HG03097 (cell line): ENCODE results near the gene CP.

ENCODE experiments used
- ATAC-seq: cut with Tn5 transposase; IDR thresholded peaks from one replicate; pipeline ENCODE4 v1.9.1; 2021; ENCODE audit not compliant: unreplicated experiment, low FRiP score

CP gene

DNA sequence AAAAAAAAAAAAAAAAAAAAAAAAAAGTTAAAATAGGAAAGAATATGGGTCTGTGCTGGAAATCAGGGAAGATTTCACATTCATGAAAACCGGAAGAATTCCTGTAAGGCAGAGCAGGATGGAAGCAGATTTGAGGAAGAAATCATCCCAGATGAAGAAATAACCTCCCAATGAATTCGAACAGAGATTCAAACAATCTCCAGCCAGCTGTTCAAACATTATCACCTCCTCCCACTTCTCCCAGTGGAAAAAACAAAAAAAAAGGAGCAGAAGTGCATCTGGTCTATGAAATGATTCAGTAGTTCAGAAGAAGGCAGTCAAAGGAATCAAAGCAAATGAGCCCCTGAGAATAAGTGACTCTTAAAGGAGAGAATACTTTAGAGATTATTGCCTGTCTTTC lies 33.1 kb downstream of the CP start:
- ATAC-seq = no peak

DNA sequence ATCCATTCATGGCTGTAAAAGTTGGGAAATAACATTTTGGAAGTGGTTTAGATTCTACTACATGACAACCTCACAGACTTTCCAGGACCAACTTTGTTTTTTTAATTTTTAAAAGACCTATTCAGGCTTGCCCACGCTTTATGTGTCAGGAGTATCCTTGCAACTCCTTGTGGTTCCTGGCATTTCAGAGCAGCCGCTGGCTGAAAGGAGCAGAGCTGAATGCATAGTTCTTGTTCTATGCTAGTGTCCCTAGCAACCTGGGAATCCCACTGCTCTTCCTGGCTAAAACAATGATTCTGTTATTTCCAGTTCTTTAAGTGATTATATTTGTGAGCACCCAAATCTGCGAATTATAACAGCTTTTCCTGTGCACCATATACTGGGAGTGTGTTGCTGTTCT lies 34.9 kb downstream of the CP start:
- no peak for ATAC-seq

DNA sequence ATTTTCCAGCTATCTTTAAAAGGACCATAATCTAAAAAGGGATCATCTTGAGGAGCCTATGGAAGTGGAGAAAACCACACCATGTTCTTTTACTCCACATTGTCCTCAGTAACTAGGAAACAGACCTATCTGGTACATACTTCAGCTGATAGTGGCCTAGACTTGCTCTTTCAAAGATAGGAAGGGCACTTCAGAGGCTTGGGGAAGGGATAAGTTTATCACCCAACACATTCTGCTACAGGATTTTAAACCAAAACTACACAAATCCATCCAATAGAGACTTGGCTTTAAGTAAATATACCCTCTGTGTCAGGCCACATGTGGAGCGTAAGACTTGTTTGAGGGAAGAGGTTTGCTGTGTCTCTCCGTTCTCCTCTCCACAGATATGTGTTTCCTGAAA lies 35.4 kb downstream of the CP start:
- ATAC-seq = no peak

DNA sequence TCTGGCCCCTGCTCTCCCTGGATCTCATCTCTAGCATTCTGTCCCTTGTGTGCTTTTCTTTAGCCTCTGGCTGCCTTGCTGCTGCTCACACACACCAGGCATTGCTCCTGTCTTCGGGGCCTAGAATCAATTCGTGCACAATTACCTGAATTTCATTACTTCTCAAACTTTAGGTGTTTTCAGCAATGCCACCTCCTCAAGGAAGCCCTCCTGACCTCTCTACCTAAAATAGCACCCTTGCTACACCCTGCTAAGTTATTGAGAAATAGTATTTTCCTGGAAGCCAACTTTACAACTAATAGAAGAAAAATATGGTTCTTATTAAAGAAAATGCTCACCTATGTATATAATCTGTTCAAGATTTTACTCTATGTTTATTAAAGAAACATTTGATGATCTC lies 40.4 kb downstream of the CP start:
- no peak for ATAC-seq

DNA sequence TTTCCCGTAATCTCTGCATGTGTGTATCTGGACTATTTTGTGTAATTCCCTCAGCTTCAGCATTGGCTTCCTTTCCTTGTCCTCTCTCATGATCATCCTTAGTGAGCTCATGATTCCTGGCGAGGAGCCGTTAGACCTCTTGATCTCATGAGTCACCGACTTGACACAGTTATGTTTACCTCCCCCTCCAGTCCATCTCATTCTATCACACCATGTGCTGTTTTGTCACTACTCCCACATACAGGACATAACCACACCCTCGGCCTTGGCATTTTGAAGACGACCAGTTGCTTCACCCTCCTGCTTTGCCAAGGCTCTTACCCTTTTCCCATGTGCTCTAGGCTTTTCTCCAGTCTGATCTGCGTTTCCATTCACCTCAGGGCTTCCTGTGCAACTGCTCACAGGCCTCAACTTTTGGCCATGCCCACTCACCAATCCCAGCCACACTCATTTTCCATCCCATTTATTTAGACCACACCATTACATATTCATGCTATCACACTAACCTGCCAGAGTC lies 41.5 kb downstream of the CP start:
- no peak for ATAC-seq

DNA sequence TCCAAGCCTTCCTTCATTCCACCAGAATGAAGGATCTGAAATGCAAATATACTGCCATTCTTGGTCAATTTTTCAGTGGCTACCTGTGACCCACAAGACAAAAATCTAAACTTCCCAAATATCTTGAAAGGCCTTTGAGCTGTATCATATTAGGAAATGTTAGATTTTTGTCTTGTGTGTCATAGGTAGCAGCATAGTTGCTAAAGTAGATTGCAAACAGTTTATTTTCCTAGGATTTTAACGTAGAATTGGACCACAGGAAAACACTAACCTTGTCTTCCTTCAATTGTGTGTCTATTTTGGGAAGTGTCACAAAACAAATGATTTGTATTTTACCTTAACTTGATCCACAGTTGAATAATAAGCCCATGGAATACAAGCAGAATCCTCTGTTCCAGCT lies 42.4 kb downstream of the CP start:
- no peak for ATAC-seq

DNA sequence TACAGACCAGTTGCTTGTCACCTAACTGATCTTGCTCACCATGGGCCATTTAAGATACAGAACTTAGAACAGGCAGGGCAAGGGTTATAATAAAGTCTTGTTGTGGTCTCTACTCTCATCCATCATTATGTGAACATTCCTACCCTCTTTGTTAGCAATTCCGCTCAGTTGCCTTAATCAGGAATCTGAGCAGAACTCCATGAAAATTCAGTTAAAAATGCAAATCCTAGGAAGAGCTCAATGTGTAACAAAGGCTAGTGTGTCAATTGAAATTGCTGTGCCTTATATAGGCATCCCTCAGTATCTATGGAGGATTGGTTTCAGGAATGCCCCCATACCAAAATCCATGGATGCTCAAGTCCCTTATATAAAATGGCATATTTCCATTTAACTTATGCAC lies 44.5 kb downstream of the CP start:
- no peak for ATAC-seq

DNA sequence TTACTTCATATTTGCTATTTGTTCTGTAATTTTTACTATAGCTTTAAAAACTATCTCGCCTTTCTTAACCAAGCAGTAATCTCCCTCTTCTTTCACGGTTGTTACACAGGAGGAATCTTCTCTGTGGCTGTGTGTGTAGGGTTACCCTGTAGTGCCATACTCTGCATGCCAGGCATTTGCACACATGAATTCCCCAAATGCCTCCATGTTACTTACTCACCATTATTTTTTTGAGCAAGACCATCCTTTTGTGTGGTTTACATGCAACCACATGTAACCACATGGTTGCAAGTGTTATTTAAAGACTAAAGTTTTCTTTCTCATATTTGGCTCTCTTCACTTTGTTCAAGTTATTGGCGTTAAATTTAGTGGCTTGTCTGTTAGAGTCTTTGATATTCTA lies 46.7 kb downstream of the CP start:
- peak; percentile 93 for ATAC-seq

DNA sequence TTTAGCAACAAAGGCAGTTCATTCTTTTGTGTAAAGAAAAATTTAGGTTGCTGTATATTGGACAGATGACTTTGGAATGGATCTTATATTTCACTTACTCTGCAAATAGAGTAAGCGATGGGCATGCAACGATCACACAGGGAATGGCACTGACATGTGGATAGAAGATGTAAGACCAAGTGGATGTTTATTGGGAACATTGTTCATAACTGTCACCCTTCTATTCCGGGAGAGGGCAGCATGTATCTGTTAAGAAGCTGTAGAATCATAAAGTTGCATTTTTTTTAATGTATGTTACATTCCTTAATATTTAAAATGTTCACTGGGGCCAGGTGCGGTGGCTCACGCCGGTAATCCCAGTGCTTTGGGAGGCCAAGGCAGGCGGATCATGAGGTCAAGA lies 51.0 kb downstream of the CP start:
- ATAC-seq = no peak

DNA sequence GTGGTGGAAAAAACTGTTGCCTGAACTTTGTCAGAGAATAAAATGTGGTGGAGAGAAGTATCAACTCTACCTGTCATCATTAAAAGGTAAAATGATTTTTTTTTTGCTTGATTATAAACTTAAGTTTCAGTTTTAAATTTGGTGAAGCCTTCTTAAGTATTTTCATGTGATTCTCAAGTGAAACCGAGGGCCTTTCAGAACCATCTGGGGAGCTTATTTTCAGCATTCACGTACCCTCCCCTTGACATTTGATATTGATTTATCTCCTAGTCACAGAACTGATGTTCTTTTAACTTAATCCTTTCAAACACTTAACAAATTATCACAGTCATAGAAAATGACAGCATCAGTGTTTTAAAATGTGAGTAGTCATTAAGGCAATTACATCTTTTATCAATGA lies 53.7 kb downstream of the CP start:
- no peak for ATAC-seq

DNA sequence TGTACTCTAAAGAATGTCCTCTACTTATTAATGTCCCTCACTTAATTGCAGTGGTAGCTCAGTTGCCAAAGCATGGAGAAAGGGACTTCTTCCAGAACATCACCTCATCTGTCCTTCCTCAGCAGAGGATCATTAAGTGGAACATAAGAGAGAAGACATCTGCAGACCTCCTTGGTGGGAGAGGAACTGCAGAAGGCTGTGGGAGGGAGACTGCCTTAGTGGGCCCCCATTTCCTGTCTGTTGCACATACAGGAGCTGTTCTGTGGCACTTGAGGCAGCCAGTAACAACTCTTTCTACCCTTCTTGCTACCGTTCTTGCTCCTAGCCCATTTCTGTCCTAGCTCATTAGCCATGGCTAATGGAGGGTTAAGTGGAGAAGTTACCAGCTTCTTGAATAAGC lies 58.6 kb downstream of the CP start:
- ATAC-seq = no peak

DNA sequence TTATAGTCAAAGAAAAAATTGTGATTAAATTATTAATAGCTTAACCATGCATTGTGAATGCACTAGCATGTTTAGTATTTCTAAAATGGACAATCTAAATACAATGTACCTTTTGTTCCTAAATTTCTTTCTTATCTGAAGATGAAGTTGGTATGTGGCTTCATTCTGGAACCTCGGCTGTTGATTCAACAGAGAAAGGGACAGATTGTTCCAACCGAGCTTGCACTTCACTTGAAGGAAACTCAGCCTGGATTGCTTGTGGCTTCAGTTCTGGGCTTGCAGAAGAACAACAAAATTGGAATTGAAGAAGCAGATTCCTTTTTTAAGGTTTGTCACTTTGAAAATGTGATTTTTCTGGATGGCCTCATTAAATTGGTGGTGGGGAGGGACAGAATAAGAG lies 59.6 kb downstream of the CP start:
- ATAC-seq = no peak

DNA sequence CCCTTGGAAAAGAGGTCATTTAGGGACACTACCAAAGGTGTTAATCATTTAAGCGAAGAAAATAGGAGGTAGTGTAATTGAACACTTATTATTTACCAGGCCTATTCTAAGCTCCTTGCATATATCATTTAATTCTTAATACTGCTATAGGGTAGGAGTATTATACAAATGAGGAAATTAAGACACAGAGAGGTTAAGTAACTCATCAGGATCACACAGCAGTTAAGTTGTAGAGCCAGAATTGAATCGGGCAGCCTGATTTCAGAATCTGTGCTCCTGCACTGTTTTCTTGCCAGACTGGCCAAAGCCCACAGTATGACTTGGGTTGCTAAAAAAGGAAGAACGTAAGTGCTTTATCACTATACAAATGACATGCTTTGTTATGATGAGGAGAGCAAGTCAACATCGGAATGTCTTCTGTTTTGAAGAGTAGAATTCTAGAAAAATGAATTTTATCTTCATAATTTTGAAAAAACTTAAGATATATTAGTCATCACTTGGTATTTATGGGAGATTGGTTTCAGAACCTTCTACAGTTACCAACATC lies 60.8 kb downstream of the CP start:
- ATAC-seq = no peak

DNA sequence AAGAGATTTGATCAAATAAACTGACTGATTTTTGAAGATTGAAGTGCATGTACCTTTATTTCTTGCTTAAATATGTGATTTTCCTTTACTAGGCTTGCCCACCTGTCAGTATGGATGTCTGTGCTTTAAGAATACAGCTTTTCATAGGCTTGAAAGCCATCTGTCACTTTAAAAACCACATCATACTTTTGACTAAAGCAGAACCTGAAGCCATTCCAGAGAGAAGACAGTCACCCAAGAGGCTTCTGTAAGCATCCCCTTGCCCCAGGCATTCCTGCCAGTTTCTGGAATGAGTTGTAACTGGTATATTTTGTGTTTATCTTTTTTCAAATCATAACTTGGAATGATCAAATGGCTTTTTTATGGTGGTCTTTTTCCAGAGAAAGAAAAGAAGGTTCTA lies 68.2 kb downstream of the CP start:
- no peak for ATAC-seq

DNA sequence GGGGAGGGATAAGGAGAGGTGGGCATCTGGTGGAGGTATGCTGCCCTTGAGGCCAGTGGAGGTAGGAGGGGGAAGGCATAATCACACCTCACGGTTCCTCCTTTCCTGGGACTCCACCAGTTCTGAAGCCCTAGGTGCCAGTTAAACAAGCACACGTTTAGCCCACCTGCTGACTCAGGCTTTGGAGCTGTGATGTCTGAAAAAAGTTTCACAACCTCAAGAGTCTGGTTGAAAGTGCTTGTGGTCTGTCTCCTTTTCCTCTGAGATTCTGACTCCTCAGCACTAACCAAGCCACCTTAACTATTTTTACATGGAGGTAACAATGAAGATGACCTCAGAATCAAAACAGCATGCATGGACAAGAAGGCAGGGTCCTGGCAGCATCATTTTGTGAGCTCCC lies 69.2 kb downstream of the CP start:
- ATAC-seq = peak; percentile 89

DNA sequence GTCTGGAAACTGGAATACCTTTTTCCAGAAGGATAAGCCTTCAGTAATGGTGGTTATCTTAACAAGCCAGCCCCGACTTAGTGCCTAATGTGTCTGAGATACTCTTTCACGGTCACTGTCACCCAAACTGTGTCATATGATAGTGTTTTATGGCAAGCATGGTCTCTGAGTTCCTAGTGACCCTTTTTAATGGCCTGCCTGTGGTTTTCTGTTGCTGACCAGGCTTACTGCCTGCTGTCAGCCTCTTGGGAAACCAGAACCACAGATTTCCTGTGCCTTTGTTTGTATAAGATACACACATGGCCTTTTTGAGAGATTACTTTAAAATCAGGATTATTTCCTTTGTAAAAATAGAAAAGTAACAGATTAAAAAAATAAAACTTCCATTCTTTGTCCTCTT lies 69.8 kb downstream of the CP start:
- ATAC-seq = no peak

DNA sequence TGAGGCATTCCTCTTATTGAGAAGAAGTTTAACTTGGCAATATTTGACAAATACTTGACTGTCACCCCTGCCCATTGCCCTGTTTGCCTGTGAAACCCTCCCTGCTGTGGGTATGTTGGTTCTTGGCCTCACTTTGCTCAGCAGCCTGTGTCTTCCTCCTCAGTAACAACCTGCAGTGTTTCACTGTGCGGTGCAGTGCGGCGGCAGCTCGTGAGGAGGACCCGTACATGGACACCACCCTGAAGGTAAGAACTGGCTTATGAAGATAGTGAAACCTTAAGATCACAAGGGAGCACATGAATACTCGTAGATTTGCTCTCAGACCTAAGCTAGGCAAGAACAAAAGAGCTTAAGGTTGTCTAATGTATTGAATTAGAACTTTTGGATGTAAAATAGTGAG lies 71.2 kb downstream of the CP start:
- ATAC-seq = no peak

DNA sequence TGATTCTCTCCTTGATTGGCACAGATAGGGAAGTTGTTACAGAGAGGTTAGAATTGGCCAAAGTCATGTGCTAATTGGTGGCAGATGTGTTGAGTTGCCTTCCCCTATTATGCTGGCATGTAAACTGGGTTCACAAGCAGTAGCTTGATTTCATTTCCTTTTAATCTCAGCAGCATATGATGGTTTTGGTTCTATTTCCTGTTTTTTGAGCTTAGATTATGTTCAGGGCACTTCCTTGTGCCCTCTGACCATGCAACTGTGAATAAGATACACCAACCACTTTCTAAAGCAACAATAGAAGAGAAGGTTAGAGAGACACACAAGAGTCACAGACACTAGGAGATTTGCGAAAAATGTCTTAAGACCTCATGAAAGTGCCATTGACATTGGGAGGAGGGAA lies 75.7 kb downstream of the CP start:
- peak; percentile 64 for ATAC-seq

DNA sequence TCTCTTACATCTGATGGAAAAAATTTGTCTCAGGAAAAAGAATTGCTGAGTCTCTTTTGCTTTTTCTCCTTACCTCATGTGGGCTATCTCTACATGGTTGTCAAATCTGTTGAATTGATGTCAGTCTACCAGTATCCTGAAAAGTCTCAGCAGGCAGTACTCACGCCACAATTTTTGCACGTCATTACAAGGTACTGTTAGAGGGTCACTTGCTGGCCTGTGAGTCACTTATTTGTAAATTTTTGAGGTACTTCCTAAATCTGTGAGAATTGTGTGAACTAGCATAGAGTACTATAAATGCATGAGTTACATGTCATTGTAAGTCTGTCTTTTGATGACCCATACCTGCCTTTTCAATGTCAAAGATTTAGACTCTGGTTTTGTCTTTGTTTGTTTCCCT lies 76.3 kb downstream of the CP start:
- ATAC-seq = no peak

DNA sequence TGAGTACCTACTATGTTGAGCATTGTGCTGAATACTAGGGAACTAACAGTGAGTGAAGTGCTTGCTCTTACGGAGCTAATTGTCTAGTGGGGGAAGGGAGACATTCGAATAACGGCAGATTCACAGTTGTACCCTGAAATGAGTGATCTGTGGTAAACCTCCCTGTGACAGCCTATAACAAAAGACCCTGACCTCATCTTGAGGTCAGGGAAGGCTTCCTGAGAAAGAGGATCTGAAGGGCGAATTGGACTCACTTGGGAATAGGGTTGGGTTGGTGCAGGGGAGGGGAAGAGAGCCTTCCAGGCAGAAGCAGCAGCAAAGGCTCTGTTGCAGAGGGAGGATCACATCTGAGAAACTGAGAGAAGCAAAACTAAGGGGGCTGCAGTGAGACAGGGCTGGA lies 78.9 kb downstream of the CP start:
- no peak for ATAC-seq

DNA sequence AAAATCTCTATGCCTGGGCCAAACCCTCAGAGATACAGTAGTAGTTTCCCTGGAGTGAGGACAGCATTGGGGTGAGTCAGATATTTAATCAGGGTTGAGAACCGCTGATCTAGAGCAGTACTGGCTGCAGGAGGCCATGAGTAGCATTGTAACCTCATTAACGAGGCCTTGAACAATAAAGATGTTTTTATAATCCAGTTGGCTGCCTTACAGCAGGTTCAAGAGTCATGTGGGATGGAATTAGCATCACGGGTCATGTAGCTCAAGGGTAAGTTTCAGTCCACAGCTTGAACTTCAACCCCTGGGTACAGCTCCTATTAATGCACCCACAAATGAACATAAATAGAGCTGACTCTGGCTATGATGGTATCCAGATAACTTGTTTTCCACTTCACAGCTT lies 87.1 kb downstream of the CP start:
- ATAC-seq = no peak

DNA sequence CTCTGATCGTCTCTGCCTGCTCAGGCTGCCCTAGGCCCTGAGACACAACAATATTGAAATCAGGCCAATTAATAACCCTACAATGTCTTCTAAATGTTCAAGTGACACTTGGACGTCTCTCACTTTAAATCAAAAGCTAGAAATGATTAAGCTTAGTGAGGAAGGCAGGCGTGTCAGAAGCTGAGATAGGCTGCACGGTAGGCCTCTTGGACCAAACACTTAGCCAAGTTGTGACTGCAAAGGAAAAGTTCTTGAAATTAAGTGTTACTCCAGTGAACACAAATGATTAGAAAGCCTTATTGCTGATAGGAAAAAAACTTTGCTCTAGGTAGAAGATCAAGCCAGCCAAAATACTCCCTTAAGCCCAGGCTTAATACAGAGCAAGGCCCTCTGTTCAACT lies 90.0 kb downstream of the CP start:
- no peak for ATAC-seq
